HepG2 (cell line): Measurements from ENCODE around the gene KDM2B. TPM values are rescaled to one million over a fixed set of nuclear protein-coding genes. Genes with fewer than 3 reads are reported as not detected.
A peak's percentile ranks its signal among the peaks of the same experiment; 100 is the strongest.

Experiments used
- CENPBD1 ChIP-seq: sonication (generic); formaldehyde crosslinking; IDR thresholded peaks from 2 replicates; pipeline ENCODE4 v1.8.0; 2022; ENCODE audit warnings: missing genetic modification reagents, low read depth, mild to moderate bottlenecking, borderline replicate concordance
- E2F1 ChIP-seq: sonication (generic); formaldehyde crosslinking; IDR thresholded peaks from 2 replicates; pipeline ENCODE4 v1.5.0; 2020; ENCODE audit warnings: missing genetic modification reagents
- ISL2 ChIP-seq: sonication (generic); formaldehyde crosslinking; IDR thresholded peaks from 2 replicates; pipeline ENCODE4 v1.5.0; 2020; ENCODE audit warnings: missing genetic modification reagents
- NFE2L1 ChIP-seq: sonication (generic); formaldehyde crosslinking; IDR thresholded peaks from 2 replicates; pipeline ENCODE4 v1.4.0; 2020; ENCODE audit warnings: missing genetic modification reagents, mild to moderate bottlenecking, borderline replicate concordance
- PATZ1 ChIP-seq: sonication (generic); formaldehyde crosslinking; IDR thresholded peaks from 2 replicates; pipeline ENCODE4 v1.4.0; 2020; ENCODE audit warnings: missing genetic modification reagents
- REXO4 ChIP-seq: sonication (generic); formaldehyde crosslinking; IDR thresholded peaks from 2 replicates; pipeline ENCODE4 v1.8.0; 2022; ENCODE audit warnings: missing genetic modification reagents, mild to moderate bottlenecking, borderline replicate concordance
- RORA ChIP-seq: sonication (generic); formaldehyde crosslinking; IDR thresholded peaks from 2 replicates; pipeline ENCODE4 v1.5.0; 2020; ENCODE audit warnings: mild to moderate bottlenecking, missing genetic modification reagents, moderate library complexity
- SIX1 ChIP-seq: sonication (generic); formaldehyde crosslinking; IDR thresholded peaks from 2 replicates; pipeline ENCODE4 v1.4.0; 2020; ENCODE audit warnings: missing genetic modification reagents, borderline replicate concordance
- TAF1 ChIP-seq: sonication (generic); formaldehyde crosslinking; IDR thresholded peaks from 2 replicates; pipeline ENCODE4 v1.4.0; 2020; ENCODE audit warnings: missing genetic modification reagents
- TFAP4 ChIP-seq: sonication (generic); IDR thresholded peaks from 2 replicates; pipeline ENCODE4 v1.6.1; 2016; ENCODE audit warnings: low read depth, borderline replicate concordance
- ZBTB10 ChIP-seq: sonication (generic); formaldehyde crosslinking; IDR thresholded peaks from 2 replicates; pipeline ENCODE4 v1.4.0; 2020; ENCODE audit warnings: missing genetic modification reagents, borderline replicate concordance
- ZNF281 ChIP-seq: sonication (generic); formaldehyde crosslinking; IDR thresholded peaks from 2 replicates; pipeline ENCODE4 v1.4.0; 2020; ENCODE audit warnings: missing genetic modification reagents, borderline replicate concordance
- ZNF510 ChIP-seq: sonication (generic); formaldehyde crosslinking; IDR thresholded peaks from 2 replicates; pipeline ENCODE4 v1.4.0; 2020; ENCODE audit warnings: low read depth, mild to moderate bottlenecking, missing genetic modification reagents
- ZNF530 ChIP-seq: sonication (generic); formaldehyde crosslinking; IDR thresholded peaks from 2 replicates; pipeline ENCODE4 v1.5.0; 2020; ENCODE audit warnings: low read depth, mild to moderate bottlenecking, missing genetic modification reagents
- ZNF572 ChIP-seq: sonication (generic); formaldehyde crosslinking; IDR thresholded peaks from 2 replicates; pipeline ENCODE4 v1.5.1; 2020; ENCODE audit warnings: mild to moderate bottlenecking, missing genetic modification reagents
- polyA plus RNA-seq, 8 experiments: library from polyadenylated mRNA; depleted of rRNA in 3 of 8; stranded (reverse) in 7 of 8; unstranded in 1 of 8; fragments of >200 nt; fragmentation: Illumina TruSeq in 4 of 8; extraction: Trizol in 4 of 8; gene quantifications; 2 replicates each; pipeline versions ENCODE4 v1.2.1 to v1.2.3, GENCODE V29; 2011 to 2016; ENCODE audit warnings: low read depth in 4 of 8, missing spikeins in 1 of 8, mixed read lengths in 1 of 8; ENCODE audit not compliant: insufficient read depth in 1 of 8
- total RNA-seq, 5 experiments: library from RNA; depleted of rRNA; stranded (reverse); fragments of >200 nt; fragmentation: Illumina TruSeq; extraction: Trizol; gene quantifications; 2 replicates each; pipeline ENCODE4 v1.2.3, GENCODE V29; 2016; ENCODE audit warnings: low read depth in 1 of 5

Gene KDM2B
- total and polyA plus RNA-seq, 2 of the 13 experiments (the other 11 are each of a cell fraction or from before 2014, with no cell fraction given): 17.5 to 26.1 TPM

GRCh38 chr12:121618659-121619233 is 37.9 kb upstream of the KDM2B start (continued):
- TF ChIP-seq ZBTB10 (peak; percentile 70; the same call in 1 of the 2 replicates), ZNF281 (CRISPR knock-in tag) (peak; percentile 18; the same call in 1 of the 2 replicates), ZNF530 (CRISPR knock-in tag) (no peak), CENPBD1 (CRISPR knock-in tag) (no peak), REXO4 (CRISPR knock-in tag) (no peak), PATZ1 (CRISPR knock-in tag) (peak; percentile 31; the same call in 1 of the 2 replicates), NFE2L1 (CRISPR knock-in tag) (no peak), RORA (no peak), ZNF572 (CRISPR knock-in tag) (no peak), TAF1 (no peak), SIX1 (CRISPR knock-in tag) (no peak), E2F1 (CRISPR knock-in tag) (no peak), TFAP4 (no peak), ISL2 (CRISPR knock-in tag) (no peak), ZNF510 (CRISPR knock-in tag) (no peak)
